GM23338 (cell line): ENCODE data around the gene MAP3K13.

Experiments
- CTCF ChIP-seq, 2 experiments: fragments of 200-600 bp in 1 of 2; sonication (generic) in 1 of 2; conservative IDR thresholded peaks; 2 replicates each; pipeline versions ENCODE4 v1.5.1 to v1.6.1; 2016 to 2017; ENCODE audit warnings: antibody characterized with exemption in 2 of 2, low read depth in 2 of 2, mild to moderate bottlenecking in 2 of 2, moderate library complexity in 1 of 2
- EZH2 ChIP-seq: fragments of 200-600 bp; sonication (generic); IDR thresholded peaks from one replicate; pipeline ENCODE4 v1.8.0; 2017; ENCODE audit warnings: antibody characterized with exemption, mild to moderate bottlenecking, low read depth; ENCODE audit not compliant: unreplicated experiment
- JUNB ChIP-seq: IDR thresholded peaks from one replicate; pipeline ENCODE4 v1.6.1; 2016; ENCODE audit warnings: antibody characterized with exemption; ENCODE audit not compliant: unreplicated experiment

DNA sequence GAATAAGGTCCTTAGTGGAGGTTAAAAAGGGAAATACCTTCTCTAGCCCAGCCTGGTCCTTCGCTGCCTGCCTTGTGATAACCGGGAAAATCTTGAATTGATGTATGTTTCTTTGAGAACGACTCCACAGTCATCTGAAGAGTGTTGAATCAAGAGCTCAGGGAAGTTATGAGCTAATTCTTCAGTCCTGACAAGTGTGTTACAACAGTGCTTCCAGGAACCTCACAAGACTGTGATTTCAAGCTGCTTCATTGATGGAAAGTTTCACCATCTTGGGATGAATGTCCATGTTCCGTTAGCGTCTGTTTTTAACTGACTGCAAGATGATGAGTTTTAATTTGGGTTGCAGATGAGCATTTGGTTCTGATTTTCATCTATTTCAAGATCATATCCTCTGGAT is 123.5 kb downstream of the MAP3K13 start:
- no peak for TF ChIP-seq CTCF (conservative IDR thresholded peaks at IDR 0.05; ENCODE audit: low read depth in 2 of 2)
- no peak for TF ChIP-seq JUNB
- no peak for TF ChIP-seq EZH2
